T47D (cell line): Measurements from ENCODE around the gene APBA3.
"Not testable (repeated sequence)": the region's sequence is repeated elsewhere in the genome, so short reads cannot be mapped to it uniquely, and the experiment has no call there.

Experiments used
- DNase-seq, 2 experiments: peaks; one replicate each; pipeline versions ENCODE4 v3.0.0 to v3.0.0-alpha.2; 2011 to 2012; ENCODE audit warnings: low read depth in 1 of 2, low spot score in 1 of 2
- JUND ChIP-seq: IDR thresholded peaks from 2 replicates; pipeline ENCODE4 v1.6.1; 2012; ENCODE audit warnings: low read depth
- in situ Hi-C: cut with HindIII; loops from 2 replicates; pipeline ENCODE4 v1.10.0; 2016; ENCODE audit warnings: low sequenced_read_pairs, low pct_unique_long_range_greater_than_20kb

APBA3 gene

DNA sequence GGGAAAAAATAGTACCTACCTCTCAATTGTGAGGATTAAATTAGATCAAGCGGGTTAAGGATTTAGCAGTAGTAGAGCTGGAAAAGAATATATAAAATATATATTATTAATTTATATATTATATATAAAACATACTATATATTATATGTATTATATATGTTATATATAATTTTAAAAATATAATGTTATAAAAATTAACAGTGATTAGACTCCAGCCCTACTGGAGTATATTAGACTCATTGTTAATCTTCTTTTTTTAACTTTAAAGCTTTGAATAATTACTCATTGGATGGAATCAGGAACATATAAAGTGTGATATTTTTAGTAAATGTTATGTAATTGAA is 610 bp upstream of the APBA3 start:
- in situ Hi-C loops, result no loop called here
- TF ChIP-seq JUND, result no peak
- DNase-seq, result no peak

DNA sequence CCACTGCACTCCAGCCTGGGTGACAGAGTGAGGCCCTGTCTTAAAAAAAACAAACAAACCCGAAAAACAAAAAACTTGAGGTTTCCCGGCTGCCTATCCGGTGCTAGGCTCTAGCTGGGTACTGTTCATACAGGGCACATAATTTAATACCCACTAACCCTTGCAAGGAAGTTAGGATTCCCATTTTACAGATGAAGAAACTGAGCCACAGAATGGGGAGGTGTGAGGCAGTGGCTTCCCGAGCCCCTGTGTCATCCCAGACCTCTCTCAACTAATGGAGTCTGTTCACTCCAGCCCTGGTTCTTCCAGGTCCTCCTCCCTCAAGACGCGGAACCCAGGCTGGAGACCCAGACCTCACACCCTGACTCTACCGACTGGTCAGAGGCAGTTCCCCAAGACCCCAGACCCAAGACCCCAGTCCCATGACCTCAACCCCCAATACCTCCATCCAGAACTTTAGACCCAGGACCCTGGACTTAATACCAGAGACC is 576 bp downstream of the APBA3 start:
- in situ Hi-C loops, result no loop called here

GRCh38 chr19:3759482-3760254 is 1.8 kb downstream of the APBA3 start:
- in situ Hi-C loops, result no loop called here
- no peak for TF ChIP-seq JUND

More for the DNA sequence above, 576 bp downstream of the APBA3 start:
- DNase-seq, result no peak
- no peak for TF ChIP-seq JUND

DNA sequence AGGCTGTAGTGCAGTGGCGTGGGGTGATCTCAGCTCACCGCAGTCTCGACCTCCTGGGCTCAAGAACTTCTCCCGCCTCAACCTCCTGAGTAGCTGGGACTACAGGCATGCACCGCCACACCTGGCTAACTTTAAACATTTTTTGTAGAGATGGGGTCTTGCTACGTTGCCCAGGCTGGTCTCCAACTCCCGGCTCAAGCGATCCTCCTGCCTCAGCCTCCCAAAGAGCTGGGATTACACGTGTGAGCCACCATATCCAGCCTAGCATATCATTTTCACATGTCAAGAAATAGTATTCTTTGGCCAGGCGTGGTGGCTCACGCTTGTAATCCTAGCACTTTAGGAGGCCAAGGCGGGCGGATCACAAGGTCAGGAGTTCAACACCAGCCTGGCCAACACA is 3.2 kb downstream of the APBA3 start:
- in situ Hi-C loops, DNase-seq: not testable (repeated sequence)

More at GRCh38 chr19:3759482-3760254, 1.8 kb downstream of the APBA3 start:
- no peak for DNase-seq

DNA sequence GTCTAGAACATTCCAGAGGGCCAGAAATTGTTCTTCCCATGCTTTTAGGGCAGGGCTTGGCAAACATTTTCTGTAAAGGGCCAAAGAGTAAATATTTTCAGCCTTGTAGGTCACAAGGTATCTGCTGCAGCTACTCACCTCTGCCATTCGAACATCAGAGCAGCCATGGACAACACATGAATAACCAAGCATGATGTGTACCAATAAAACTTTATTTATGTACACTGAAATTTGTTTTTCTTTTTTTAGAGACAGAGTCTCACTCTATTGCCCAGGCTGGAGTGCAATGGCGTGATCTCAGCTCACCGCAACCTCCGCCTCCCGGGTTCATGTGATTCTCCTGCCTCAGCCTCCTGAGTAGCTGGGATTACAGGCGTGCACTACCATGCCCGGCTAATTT is 3.8 kb downstream of the APBA3 start:
- in situ Hi-C loops, DNase-seq: not testable (repeated sequence)

- DNase-seq, result no peak
- TF ChIP-seq JUND, result no peak
- in situ Hi-C loops, result no loop called here
Observed at GRCh38 chr19:3753631-3754410, 7.7 kb downstream of the APBA3 start.

- TF ChIP-seq JUND, result no peak
- in situ Hi-C loops, result no loop called here
- no peak for DNase-seq
Observed at GRCh38 chr19:3752492-3752891, 9.0 kb downstream of the APBA3 start.

DNA sequence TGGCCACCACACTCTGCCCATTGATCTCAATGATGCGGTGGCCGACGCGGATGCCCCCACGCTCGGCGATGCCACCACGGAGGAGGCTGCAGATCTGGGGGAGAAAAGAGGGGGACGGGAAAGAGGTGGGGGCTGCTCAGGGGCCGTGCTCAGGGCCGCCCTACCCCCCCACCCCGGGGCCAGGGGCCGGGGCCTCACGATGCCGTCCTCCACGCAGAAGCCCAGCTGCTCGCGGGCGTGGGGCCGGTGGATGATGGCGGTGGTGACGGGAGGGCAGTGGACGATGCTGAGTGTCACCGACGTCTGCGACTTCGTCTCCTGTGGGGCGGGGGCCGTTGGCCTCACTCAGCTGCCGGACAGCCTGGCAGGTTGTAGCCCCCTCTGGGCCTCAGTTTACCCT is 10.3 kb downstream of the APBA3 start:
- TF ChIP-seq JUND, result no peak
- in situ Hi-C loops, result no loop called here
- DNase-seq, result no peak

DNA sequence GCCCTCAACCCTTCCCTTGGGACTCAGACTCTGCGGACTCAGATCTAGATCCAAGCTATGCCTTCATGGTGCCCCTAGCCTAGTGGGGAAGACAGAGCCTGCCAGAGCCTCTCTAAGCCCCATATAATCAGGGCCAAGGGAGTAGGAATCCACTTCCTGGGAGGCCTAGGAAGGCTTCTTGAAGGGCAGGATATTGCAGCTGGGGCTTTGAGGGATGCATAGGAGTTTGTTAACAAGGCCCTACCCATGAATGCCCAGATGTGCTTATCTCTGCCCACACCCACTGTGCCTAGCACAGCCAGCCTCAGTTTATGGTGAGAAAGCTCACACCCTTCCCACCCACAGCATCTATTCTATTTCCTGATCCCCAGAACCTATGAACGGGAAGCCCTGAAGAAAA is 11.3 kb downstream of the APBA3 start:
- no peak for TF ChIP-seq JUND
- in situ Hi-C loops, result no loop called here
- no peak for DNase-seq

- no peak for TF ChIP-seq JUND
- DNase-seq, result no peak
- in situ Hi-C loops, result no loop called here
Observed at GRCh38 chr19:3748965-3749364, 12.5 kb downstream of the APBA3 start.

DNA sequence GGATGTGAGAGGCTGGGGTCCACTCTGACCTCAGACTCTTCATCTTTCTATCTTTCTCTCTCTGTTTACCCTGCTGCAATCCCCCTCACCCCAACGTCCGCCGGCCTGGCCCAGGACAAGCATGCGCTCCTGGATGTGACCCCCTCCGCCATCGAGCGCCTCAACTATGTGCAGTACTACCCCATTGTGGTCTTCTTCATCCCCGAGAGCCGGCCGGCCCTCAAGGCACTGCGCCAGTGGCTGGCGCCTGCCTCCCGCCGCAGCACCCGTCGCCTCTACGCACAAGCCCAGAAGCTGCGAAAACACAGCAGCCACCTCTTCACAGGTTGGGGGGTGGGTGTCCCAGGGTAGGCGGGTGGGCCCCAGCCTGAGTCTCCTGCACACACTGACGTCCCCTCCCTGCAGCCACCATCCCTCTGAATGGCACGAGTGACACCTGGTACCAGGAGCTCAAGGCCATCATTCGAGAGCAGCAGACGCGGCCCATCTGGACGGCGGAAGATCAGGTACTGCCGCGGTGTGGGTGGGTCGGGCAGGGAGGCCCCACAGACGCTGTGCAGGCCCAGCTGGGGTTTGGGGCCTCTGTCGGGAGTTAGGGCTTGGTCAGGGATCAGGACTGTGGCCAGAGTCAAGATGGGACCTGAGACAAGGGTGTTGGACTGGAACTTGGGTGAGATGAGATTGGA is 15.0 kb downstream of the APBA3 start:
- in situ Hi-C loops, result no loop called here
- DNase-seq, result no peak

DNA sequence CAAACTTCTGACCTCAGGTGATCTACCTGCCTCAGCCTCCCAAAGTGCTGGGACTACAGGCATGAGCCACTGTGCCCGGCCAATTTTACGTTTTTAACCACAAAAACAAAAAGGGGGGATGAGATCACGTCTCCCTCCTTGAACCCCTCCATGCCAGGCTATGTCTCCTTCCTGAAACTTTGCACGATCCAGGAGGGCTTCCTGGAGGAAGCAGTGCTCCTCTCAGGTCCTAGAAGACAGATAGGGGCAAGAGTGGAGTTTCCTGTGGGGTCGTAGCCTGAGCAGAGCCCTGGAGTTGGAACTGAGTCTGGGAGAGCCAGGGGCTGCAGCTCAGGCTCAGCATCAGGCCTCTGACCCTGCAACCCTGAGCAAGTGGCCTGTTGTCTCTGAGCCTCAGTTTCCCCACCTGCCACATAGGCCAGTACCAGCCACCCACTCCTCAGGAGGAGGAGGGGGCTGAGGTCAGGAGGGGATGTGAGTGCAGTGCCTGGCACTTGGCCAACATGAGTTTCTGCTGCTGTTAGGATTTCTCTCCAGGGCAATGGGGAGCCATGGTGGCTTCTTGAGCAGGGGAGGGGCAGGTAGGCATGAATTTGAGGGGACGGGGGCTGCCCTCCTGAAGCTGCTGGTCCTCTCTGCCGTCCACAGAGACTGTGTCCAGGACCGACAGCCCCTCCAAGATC is 16.0 kb downstream of the APBA3 start:
- no peak for DNase-seq
- in situ Hi-C loops, result no loop called here
- TF ChIP-seq JUND, result no peak

More for the DNA sequence above, 15.0 kb downstream of the APBA3 start:
- no peak for TF ChIP-seq JUND
